ENCODE data around the gene CHIA.
A peak's percentile ranks its signal among the peaks of the same experiment; 100 is the strongest.

The CHIA gene

GRCh38 chr1:111290630-111291029, at the start of gene CHIA:
TSS of gene CHIA (plus strand) at chr1:111290851. CDS start at chr1:111310468, 19,617 bp downstream.
- DNase-seq (ENCODE audit: low read depth, low spot score): no peak
- no peak within 1 kb of the TSS for H3K27ac ChIP-seq

GRCh38 chr1:111241797-111242196, 48.9 kb upstream of the CHIA start:
- no peak overlapping the region for H3K27ac ChIP-seq

GRCh38 chr1:111242805-111243523, 47.7 kb upstream of the CHIA start:
- no peak overlapping the region for H3K27ac ChIP-seq
- no peak for DNase-seq (ENCODE audit: low read depth, low spot score)

More at GRCh38 chr1:111241797-111242196, 48.9 kb upstream of the CHIA start:
- DNase-seq (ENCODE audit: low read depth, low spot score): no peak

- DNase-seq (ENCODE audit: low read depth, low spot score): no peak
- no peak overlapping the region for H3K27ac ChIP-seq
Measured at GRCh38 chr1:111247125-111247838, 43.4 kb upstream of the CHIA start.

GRCh38 chr1:111249960-111250359, 40.7 kb upstream of the CHIA start:
- DNase-seq (ENCODE audit: low read depth, low spot score): no peak
- no peak overlapping the region for H3K27ac ChIP-seq

- H3K27ac ChIP-seq: no peak overlapping the region
- DNase-seq (ENCODE audit: low read depth, low spot score): no peak
Measured at GRCh38 chr1:111251570-111251969, 39.1 kb upstream of the CHIA start.

- H3K27ac ChIP-seq: no peak overlapping the region
- DNase-seq (ENCODE audit: low read depth, low spot score): no peak
Measured at GRCh38 chr1:111252786-111253185, 37.9 kb upstream of the CHIA start.

- DNase-seq (ENCODE audit: low read depth, low spot score): no peak
- H3K27ac ChIP-seq: no peak overlapping the region
Measured at GRCh38 chr1:111253876-111254275, 36.8 kb upstream of the CHIA start.

- H3K27ac ChIP-seq: no peak overlapping the region
- DNase-seq (ENCODE audit: low read depth, low spot score): no peak
Measured at GRCh38 chr1:111256988-111257658, 33.5 kb upstream of the CHIA start.

GRCh38 chr1:111267801-111268508, 22.7 kb upstream of the CHIA start:
- DNase-seq (ENCODE audit: low read depth, low spot score): no peak

GRCh38 chr1:111269825-111270406, 20.7 kb upstream of the CHIA start:
- no peak for DNase-seq (ENCODE audit: low read depth, low spot score)
- no peak overlapping the region for H3K27ac ChIP-seq

More at GRCh38 chr1:111267801-111268508, 22.7 kb upstream of the CHIA start:
- no peak overlapping the region for H3K27ac ChIP-seq

GRCh38 chr1:111270771-111271463, 19.7 kb upstream of the CHIA start:
- no peak overlapping the region for H3K27ac ChIP-seq
- DNase-seq (ENCODE audit: low read depth, low spot score): no peak

GRCh38 chr1:111271464-111271801, 19.2 kb upstream of the CHIA start:
- no peak for DNase-seq (ENCODE audit: low read depth, low spot score)
- H3K27ac ChIP-seq: no peak overlapping the region

- DNase-seq (ENCODE audit: low read depth, low spot score): no peak
- H3K27ac ChIP-seq: no peak overlapping the region
Measured at GRCh38 chr1:111272081-111272480, 18.6 kb upstream of the CHIA start.

- H3K27ac ChIP-seq: no peak overlapping the region
- no peak for DNase-seq (ENCODE audit: low read depth, low spot score)
Measured at GRCh38 chr1:111274653-111275052, 16.0 kb upstream of the CHIA start.

GRCh38 chr1:111275079-111275478, 15.6 kb upstream of the CHIA start:
- no peak overlapping the region for H3K27ac ChIP-seq
- DNase-seq (ENCODE audit: low read depth, low spot score): peak; percentile 69

- H3K27ac ChIP-seq: no peak overlapping the region
- peak; percentile 18 for DNase-seq (ENCODE audit: low read depth, low spot score)
Measured at GRCh38 chr1:111275780-111276433, 14.7 kb upstream of the CHIA start.

- H3K27ac ChIP-seq: no peak overlapping the region
- DNase-seq (ENCODE audit: low read depth, low spot score): no peak
Measured at GRCh38 chr1:111279144-111279543, 11.5 kb upstream of the CHIA start.

GRCh38 chr1:111280267-111280666, 10.4 kb upstream of the CHIA start:
- H3K27ac ChIP-seq: no peak overlapping the region
- DNase-seq (ENCODE audit: low read depth, low spot score): no peak
